CD4-positive, alpha-beta T cell (primary cell): ENCODE measurements around the gene DYRK2. TPM values are rescaled to one million over a fixed set of nuclear protein-coding genes. Genes with fewer than 3 reads are reported as not detected.

ENCODE experiments used
- ATAC-seq: fragments of 200-7000 bp; cut with Tn5 transposase; one replicate; pipeline ENCODE4 v1.10.0; 2022; ENCODE audit warnings: mild to moderate bottlenecking; ENCODE audit not compliant: poor library complexity
- CTCF ChIA-PET: fragments of 350-600 bp; sonication (Branson Sonifier 250); formaldehyde crosslinking; loops from one replicate; lab custom pipeline; 2021; ENCODE audit warnings: antibody characterized with exemption, inconsistent platforms; lab: Charles Lee
- POLR2A ChIA-PET: fragments of 350-600 bp; sonication (Branson Sonifier 250); formaldehyde crosslinking; loops from one replicate; lab custom pipeline; 2021; ENCODE audit warnings: antibody characterized with exemption, inconsistent platforms; lab: Charles Lee
- DNase-seq, 14 experiments: peaks; one replicate each; pipeline ENCODE4 v3.0.0-alpha.2; 2013 to 2020; ENCODE audit warnings: mixed read lengths in 2 of 14
- H3K27ac ChIP-seq, 2 donors: one replicate each; pipeline versions ENCODE4 v1.5.1 to v1.7.0; 2013; ENCODE audit warnings: low read length in 2 of 2, low read depth in 1 of 2, mild to moderate bottlenecking in 1 of 2
- H3K27me3 ChIP-seq, 2 experiments: 1 replicate in 1 of 2; 2 replicates in 1 of 2; pipeline versions ENCODE4 v1.6.1 to v1.7.0; 2013; ENCODE audit warnings: low read length in 2 of 2, control low read depth in 1 of 2, mild to moderate bottlenecking in 1 of 2, moderate library complexity in 1 of 2; ENCODE audit not compliant: insufficient read depth in 2 of 2, control insufficient read depth in 1 of 2
- H3K36me3 ChIP-seq: one replicate; pipeline ENCODE4 v1.6.1; 2013; ENCODE audit warnings: low read length, control low read depth; ENCODE audit not compliant: insufficient read depth
- H3K4me1 ChIP-seq: one replicate; pipeline ENCODE4 v1.6.1; 2013; ENCODE audit warnings: low read length, control low read depth; ENCODE audit not compliant: insufficient read depth
- H3K4me3 ChIP-seq: one replicate; pipeline ENCODE4 v1.5.1; 2013; ENCODE audit warnings: mild to moderate bottlenecking, low read length, moderate library complexity
- H3K9me3 ChIP-seq, 2 experiments: 1 replicate in 1 of 2; 2 replicates in 1 of 2; pipeline versions ENCODE4 v1.6.1 to v1.7.0; 2013; ENCODE audit warnings: low read length in 2 of 2, mild to moderate bottlenecking in 2 of 2, control low read depth in 1 of 2, moderate library complexity in 1 of 2; ENCODE audit not compliant: control insufficient read depth in 1 of 2, insufficient read depth in 1 of 2
- H3K27ac Mint-ChIP-seq: one replicate; pipeline ENCODE4 v1.8.0; 2020; ENCODE audit warnings: mixed read lengths
- H3K27me3 Mint-ChIP-seq: one replicate; pipeline ENCODE4 v1.8.0; 2021; ENCODE audit warnings: mixed read lengths
- H3K36me3 Mint-ChIP-seq: one replicate; pipeline ENCODE4 v1.8.0; 2021; ENCODE audit warnings: low read depth, mixed read lengths
- H3K4me1 Mint-ChIP-seq: one replicate; pipeline ENCODE4 v1.8.0; 2021; ENCODE audit warnings: low read depth, mixed read lengths
- H3K4me3 Mint-ChIP-seq: one replicate; pipeline ENCODE4 v1.8.0; 2020; ENCODE audit warnings: mild to moderate bottlenecking, mixed read lengths
- H3K9me3 Mint-ChIP-seq: one replicate; pipeline ENCODE4 v1.8.0; 2020; ENCODE audit warnings: mixed read lengths
- intact Hi-C, 2 experiments: fragments of 100-400 bp; cut with DNase I in 1 of 2; cut with micrococcal nuclease in 1 of 2; formaldehyde crosslinking; loops; one replicate each; pipeline versions ENCODE4 v1.15.1 to v1.9.0; 2023 to 2025; cut with DNase I, micrococcal nuclease
- total RNA-seq, 174 experiments: library from RNA in 2 of 174; stranded (reverse) in 2 of 174; gene quantifications; one replicate each; pipeline ENCODE4 v1.2.3 and lab custom pipeline; 2021 to 2026
- TF ChIP-seq, protein P1 (sequence below): fragments of 200-600 bp; IDR thresholded peaks from one replicate; pipeline ENCODE4 v1.8.0; 2022; ENCODE audit warnings: antibody characterized with exemption, mild to moderate bottlenecking

DYRK2 gene
- total RNA-seq, 2 experiments from 2014 or later, result 123 to 135 TPM

DNA sequence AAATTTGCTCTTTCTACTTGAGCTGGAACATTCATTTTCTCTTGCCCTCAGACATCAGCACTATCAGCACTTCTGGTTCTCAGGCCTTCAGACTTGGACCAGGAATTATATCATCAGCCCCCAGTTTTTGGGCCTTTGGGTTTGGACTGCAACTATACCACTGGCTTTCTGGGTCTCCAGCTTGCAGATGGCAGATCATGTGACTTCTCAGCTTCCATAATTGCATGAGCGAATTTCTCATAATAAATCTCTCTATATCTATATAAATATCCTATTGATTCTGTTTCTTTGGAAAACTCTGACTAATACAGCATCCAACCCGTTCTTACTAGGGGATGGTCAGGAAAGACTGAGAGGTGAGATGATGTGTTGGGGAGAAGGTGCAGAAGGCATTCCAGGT, 22.4 kb upstream of the DYRK2 start:
- intact Hi-C loops, result no loop called here
- no peak for ATAC-seq
- H3K36me3 Mint-ChIP-seq, result no peaks in the 10 kb centered on the region
- ChIA-PET POLR2A (interaction anchor here (0.6 to 1.8 kb wide), 4 partner anchors 9 to 134 kb away, joined by 3 to 11 read pairs (median 3); partner anchors contain the start of gene DYRK2), CTCF (interaction anchor here (2.1 kb wide), 1 partner anchor 22 kb away, joined by 5 read pairs; the partner anchor contains the start of gene DYRK2)
- peaks cover 61% of the 10 kb centered on the region for H3K4me1 Mint-ChIP-seq
- H3K4me3 Mint-ChIP-seq, result no peak overlapping the region
- Histone ChIP-seq H3K36me3 (no peaks in the 10 kb centered on the region), H3K9me3 (no peaks in the 10 kb centered on the region), H3K27ac (no peak overlapping the region), H3K27me3 (no peaks in the 10 kb centered on the region), H3K4me1 (peaks cover 25% of the 10 kb centered on the region), H3K4me3 (no peak overlapping the region)
- no peaks in the 10 kb centered on the region for H3K27me3 Mint-ChIP-seq
- DNase-seq, result no peak
- peak overlapping the region; percentile 12 for H3K27ac Mint-ChIP-seq
- TF ChIP-seq, protein P1, sequence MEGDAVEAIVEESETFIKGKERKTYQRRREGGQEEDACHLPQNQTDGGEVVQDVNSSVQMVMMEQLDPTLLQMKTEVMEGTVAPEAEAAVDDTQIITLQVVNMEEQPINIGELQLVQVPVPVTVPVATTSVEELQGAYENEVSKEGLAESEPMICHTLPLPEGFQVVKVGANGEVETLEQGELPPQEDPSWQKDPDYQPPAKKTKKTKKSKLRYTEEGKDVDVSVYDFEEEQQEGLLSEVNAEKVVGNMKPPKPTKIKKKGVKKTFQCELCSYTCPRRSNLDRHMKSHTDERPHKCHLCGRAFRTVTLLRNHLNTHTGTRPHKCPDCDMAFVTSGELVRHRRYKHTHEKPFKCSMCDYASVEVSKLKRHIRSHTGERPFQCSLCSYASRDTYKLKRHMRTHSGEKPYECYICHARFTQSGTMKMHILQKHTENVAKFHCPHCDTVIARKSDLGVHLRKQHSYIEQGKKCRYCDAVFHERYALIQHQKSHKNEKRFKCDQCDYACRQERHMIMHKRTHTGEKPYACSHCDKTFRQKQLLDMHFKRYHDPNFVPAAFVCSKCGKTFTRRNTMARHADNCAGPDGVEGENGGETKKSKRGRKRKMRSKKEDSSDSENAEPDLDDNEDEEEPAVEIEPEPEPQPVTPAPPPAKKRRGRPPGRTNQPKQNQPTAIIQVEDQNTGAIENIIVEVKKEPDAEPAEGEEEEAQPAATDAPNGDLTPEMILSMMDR, result no peak
- no peaks in the 10 kb centered on the region for H3K9me3 Mint-ChIP-seq

- no peaks in the 10 kb centered on the region for H3K36me3 ChIP-seq
- no peaks in the 10 kb centered on the region for H3K27me3 ChIP-seq
- POLR2A ChIA-PET, result interaction anchor here (0.6 to 9.3 kb wide), 40 partner anchors 9 to 610 kb away, joined by 3 to 275 read pairs (median 4); partner anchors contain the start of genes CAND1, DYRK2 and IFNG-AS1
- peak overlapping the region; percentile 73 for H3K4me3 Mint-ChIP-seq
- H3K4me1 Mint-ChIP-seq, result peaks cover 91% of the 10 kb centered on the region
- DNase-seq (peak; percentile 67 to 98 (median 86)), ATAC-seq (peak; percentile 99)
- H3K9me3 ChIP-seq, result no peaks in the 10 kb centered on the region
- no peaks in the 10 kb centered on the region for H3K36me3 Mint-ChIP-seq
- H3K9me3 Mint-ChIP-seq, result no peaks in the 10 kb centered on the region
- H3K27ac Mint-ChIP-seq, result peak overlapping the region; percentile 90
- peaks cover 44% of the 10 kb centered on the region for H3K4me1 ChIP-seq
- H3K4me3 ChIP-seq, result peak overlapping the region; percentile 19
- CTCF ChIA-PET, result interaction anchor here (0.6 to 2.6 kb wide), 17 partner anchors 9 to 189 kb away, joined by 3 to 29 read pairs (median 3); partner anchors contain the start of gene DYRK2
- H3K27ac ChIP-seq, result peak overlapping the region; percentile 69 to 77
- intact Hi-C loops, result loop anchor here (1.0 to 5.0 kb wide), 8 partner anchors 16 to 188 kb away; no protein-coding TSS in a partner anchor
- TF ChIP-seq, protein P1, result no peak
- no peaks in the 10 kb centered on the region for H3K27me3 Mint-ChIP-seq
These were observed 18.0 kb upstream of the DYRK2 start for GRCh38 chr12:67630373-67631088.

- POLR2A ChIA-PET, result interaction anchor here (1.1 to 9.3 kb wide), 6 partner anchors 17 to 148 kb away, joined by 3 to 275 read pairs (median 22); partner anchors contain the start of gene DYRK2
- Histone ChIP-seq H3K36me3 (no peaks in the 10 kb centered on the region), H3K4me3 (no peak overlapping the region), H3K4me1 (peaks cover 44% of the 10 kb centered on the region), H3K27ac (peak overlapping the region in 1 of 2 donors; percentile 67), H3K9me3 (no peaks in the 10 kb centered on the region), H3K27me3 (no peaks in the 10 kb centered on the region)
- ATAC-seq (no peak), DNase-seq (peak in 1 of 14 experiments; percentile 14)
- no peaks in the 10 kb centered on the region for H3K9me3 Mint-ChIP-seq
- CTCF ChIA-PET, result interaction anchor here (1.2 to 2.6 kb wide), 3 partner anchors 16 to 87 kb away, joined by 3 to 29 read pairs (median 10); partner anchors contain the start of gene DYRK2
- no peaks in the 10 kb centered on the region for H3K27me3 Mint-ChIP-seq
- H3K36me3 Mint-ChIP-seq, result no peaks in the 10 kb centered on the region
- H3K4me3 Mint-ChIP-seq, result no peak overlapping the region
- intact Hi-C loops, result loop anchor here in 1 of 2 experiments (5.0 kb wide), 2 partner anchors 115 to 150 kb away; no protein-coding TSS in a partner anchor
- H3K27ac Mint-ChIP-seq, result peak overlapping the region; percentile 90
- peaks cover 83% of the 10 kb centered on the region for H3K4me1 Mint-ChIP-seq
- TF ChIP-seq, protein P1, result no peak
These were observed 16.5 kb upstream of the DYRK2 start for GRCh38 chr12:67632005-67632404.
